DOHH2 (cell line): ENCODE measurements around the gene TFRC.

ENCODE experiments used
- CTCF ChIP-seq: fragments of 200-600 bp; sonication (generic); IDR thresholded peaks from one replicate; pipeline ENCODE4 v1.5.1; 2014; ENCODE audit warnings: antibody characterized with exemption, mild to moderate bottlenecking, low read depth, low read length; ENCODE audit not compliant: poor library complexity, severe bottlenecking
- EZH2phosphoT487 ChIP-seq: fragments of 200-600 bp; sonication (generic); IDR thresholded peaks from 2 replicates; pipeline ENCODE4 v1.6.1; 2017; ENCODE audit warnings: borderline replicate concordance, mild to moderate bottlenecking, antibody characterized with exemption, low read length, moderate library complexity, mixed read lengths

DNA sequence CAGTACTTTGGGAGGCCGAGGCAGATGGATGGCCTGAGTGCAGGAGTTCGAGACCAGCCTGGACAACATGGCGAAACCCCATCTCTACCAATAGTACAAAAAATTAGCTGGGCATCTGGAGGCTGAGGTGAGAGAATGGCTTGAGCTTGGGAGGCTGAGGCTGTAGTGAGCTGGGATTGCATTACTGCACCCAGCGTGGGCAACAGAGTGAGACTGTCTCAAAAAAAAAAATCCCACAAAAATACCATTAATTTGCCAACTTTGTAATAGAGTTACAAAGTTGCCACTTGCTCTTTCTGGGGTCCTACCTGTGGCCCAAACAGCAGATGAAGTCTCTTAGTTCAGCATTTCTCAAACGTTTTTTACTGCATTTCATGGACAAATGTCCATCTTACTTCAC lies 6.0 kb upstream of the TFRC start:
- no peak for TF ChIP-seq CTCF
- no peak for TF ChIP-seq EZH2phosphoT487
